Amniotic epithelial cell (primary cell): ENCODE results near the gene UBE2A.

Experiments
- DNase-seq: peaks from one replicate; pipeline ENCODE4 v3.0.0-alpha.2; 2010; ENCODE audit warnings: low read depth

UBE2A gene

DNA sequence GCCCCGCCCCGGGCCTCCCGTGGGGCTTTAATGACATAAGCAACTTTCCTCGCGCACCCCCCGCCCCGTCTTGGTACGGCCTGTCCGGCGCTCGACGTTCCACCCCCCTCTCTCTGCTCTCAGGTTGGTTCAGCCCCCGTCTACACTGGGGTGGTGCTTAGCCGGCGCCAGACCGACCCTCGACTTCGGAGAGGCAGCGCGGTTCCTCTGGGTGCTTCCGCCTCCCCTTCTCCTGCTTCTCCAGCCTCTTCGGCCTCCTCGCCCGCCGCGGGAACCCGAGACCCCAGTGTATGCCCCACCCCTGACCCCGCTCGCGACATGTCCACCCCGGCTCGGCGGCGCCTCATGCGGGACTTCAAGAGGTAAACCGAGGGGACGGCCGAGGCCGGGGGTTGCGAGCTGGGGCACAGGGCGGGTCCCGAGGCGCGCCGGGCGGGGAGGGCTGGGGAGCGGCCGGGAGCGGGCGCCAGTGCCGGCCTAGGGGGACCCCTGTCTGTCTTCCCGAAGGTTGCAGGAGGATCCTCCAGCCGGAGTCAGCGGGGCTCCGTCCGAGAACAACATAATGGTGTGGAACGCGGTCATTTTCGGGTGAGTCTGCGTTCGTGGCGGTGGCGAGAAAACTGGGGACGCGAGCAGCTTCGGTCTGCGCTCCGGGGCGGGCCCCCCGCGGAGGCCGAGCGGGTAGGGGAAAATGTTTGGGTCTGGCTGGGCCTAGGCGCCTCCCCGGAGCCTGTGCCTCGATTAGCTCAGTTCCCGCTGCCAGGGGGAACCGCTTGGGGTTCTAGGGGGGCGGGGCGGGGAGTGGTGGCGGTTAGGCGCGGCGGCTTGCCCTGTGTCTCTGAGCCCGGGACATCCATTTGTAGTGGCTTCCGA, at the start of gene UBE2A:
Gene UBE2A, plus strand, starts transcription at position 170 of the 873 bp plus-strand sequence. Its CDS starts 149 bp downstream, at position 319.
- peak; percentile 88 for DNase-seq

GRCh38 chrX:119529345-119530276, 44.8 kb upstream of the UBE2A start:
- no peak for DNase-seq

- DNase-seq: no peak
These were observed 36.9 kb upstream of the UBE2A start for GRCh38 chrX:119537487-119537886.

GRCh38 chrX:119539872-119540271, 34.5 kb upstream of the UBE2A start:
- DNase-seq: no peak

DNA sequence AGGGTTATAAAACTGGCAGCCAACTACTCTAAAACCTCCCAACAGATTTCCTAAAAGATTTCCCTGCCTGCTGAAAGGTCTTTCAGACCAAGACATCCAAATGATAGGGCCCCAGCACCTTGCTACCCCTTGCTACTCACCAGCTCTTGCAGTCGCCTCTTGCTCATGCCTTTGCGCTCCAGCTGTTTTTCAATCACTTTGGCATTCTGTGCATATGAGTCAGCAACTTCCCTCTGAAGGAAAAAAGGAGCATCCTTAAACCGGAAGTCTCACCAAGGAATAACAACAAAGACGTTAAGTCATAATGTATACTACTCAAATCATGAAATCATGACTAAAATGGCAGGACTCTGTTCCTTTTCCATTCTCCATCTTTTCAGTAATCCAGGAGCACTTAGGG, 33.2 kb upstream of the UBE2A start:
- peak; percentile 80 for DNase-seq

DNA sequence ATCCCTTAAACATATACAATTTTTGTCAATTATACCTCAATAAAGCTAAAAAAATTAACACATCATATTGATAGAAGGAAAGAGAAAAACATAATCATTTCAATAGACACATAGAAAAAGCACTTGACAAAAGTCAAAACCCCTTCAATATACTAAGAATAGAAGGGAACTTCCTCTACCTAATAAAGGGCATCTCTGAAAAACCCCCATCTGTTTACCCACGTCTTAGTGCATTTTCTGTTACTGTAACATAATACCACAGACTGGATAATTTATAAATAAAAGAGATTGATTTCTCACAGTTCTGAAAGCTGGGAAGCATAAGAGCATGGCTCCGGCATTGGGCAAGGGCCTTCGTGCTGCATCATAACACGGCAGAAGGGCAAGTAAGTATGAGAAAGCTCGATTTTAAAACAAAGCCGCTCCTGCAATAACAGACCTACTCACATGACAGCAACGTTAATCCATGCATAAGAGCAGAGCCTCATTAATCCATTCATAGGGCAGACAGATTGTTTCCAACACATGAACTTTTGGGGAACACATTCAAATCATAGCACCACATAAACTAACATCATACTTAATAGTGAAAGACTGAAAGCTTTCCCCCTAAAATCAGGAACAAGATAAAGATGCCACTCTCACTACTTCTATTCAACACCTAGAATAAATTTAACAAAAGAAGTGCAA, 24.9 kb upstream of the UBE2A start:
- no peak for DNase-seq

GRCh38 chrX:119552508-119552907, 21.9 kb upstream of the UBE2A start:
- peak; percentile 85 for DNase-seq

- DNase-seq: peak; percentile 93
These were observed 9.2 kb upstream of the UBE2A start, which contains the start of gene STEEP1 for GRCh38 chrX:119565107-119565663. STEEP1 (minus strand) TSS chrX:119565409; CDS start chrX:119565355, 54 bp downstream.

DNA sequence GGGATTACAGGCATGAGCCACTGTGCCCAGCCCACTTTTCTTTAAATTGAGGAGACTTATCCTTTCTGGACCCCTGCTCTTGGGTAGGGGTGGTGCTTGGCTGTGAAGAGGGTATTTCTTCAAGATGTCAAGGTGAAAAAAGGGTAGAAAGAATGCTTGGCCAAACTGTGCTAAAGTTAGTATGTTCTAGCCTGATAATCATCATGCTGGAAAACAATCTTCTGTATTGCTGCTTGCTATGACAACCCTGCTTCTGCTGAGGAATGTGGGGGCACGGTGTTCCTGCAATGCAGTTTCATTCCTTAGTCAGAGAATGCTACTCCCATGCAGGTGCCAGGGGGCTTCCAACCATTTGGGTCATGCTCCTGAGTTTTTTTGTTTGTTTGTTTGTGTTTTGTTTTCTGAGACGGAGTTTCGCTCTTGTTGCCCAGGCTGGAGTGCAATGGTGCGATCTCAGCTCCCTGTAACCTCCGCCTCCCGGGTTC, 4.0 kb upstream of the UBE2A start:
- DNase-seq: no peak

DNA sequence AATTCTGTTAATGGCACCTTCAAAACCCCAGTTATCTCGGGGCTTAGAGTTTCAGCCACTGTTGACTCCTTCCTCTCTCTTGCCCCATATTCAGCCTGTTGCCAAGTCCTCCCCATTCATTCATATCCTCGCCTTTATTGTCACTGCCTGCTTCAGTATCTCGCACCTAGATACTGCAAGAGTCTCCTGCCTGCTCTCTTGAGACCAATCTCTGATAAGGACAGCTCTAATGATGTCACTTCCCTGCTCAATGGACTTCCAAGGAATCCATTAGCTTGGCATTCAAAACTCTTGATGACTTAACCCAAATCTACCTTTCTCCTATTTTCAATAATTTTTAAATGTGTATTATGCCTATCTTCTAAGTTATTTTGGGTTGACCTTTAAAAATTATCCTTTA, 1.1 kb upstream of the UBE2A start:
- DNase-seq: no peak

DNA sequence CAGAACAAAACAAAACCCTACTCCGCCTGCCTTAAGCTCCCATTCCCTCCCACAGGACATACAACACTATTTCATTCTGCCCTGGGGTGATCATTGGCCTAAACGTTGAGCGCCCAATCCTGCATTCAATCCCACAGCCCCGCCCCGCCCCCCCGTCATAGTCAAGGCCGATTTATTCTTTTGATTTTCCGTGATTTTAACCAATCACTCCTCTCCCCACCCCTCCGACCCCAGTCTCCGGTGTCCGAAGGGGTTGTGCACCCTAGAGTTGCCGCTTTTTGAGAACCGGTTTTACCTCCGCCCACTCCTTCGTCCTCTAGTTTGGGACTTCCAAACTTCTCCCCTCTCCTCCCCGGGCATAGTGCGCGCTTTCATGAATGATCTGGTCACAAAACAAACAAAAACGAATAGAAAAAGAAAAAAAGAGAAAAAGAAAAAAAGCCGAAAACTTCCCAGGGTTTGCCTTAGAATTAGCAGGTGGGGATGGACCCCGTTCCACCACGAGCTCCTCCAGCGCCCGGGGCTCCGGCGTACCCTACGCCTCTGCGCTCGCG, 446 bp upstream of the UBE2A start:
- DNase-seq: peak; percentile 48

DNA sequence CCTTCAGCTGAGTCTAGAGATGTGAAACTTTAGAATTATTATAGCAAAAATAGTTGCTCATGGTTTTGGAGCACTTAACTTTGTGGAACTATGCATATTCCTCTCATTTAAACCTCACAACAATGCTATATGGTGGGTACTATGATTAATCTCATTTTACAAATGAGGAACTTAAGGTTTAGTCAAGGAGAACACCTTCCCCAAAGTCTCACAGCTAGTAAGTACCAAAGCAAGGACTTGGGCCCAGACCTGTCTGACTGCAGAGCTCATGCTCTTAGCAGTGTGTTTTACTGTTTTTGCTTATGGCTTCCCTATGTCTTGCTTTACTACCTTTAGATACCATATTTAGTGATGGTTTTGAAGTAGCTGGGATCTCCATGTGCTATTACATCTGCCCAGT, 5.1 kb downstream of the UBE2A start:
- DNase-seq: no peak

DNA sequence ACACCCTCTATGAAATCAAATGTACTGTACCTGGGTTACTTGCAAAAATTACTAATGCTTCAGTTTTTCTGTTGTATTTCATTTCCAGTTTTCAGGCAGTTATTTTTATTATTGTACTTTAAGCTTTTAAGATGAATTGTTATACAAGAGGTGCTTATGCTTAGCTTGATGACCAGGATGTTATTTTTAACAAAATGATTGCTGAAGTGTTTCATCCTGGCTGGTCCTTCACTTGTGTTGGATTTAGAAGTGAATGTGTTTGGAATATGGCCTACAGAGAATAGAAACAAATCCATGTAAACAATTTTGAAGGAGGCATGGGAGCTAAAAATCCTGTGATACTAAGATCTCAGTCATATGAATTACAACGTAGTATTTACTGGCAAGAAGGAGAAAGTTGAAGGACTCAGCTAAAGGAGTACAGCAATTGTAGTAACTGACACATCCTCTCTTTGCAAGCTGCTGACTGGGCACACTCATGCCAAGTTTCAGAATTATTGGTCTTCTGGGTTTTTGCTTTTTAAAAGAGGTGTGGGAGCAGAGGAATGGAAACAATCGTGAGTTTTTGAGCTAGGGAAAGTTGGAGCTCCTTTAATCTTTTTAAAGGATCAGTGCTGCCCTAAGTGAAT, 9.2 kb downstream of the UBE2A start:
- DNase-seq: no peak

GRCh38 chrX:119589810-119590209, 15.4 kb downstream of the UBE2A start:
- DNase-seq: no peak

GRCh38 chrX:119602701-119603255, 28.4 kb downstream of the UBE2A start:
- DNase-seq: no peak

GRCh38 chrX:119604766-119605463, 30.6 kb downstream of the UBE2A start:
- no peak for DNase-seq

- no peak for DNase-seq
These were observed 31.3 kb downstream of the UBE2A start for GRCh38 chrX:119605464-119606279.

- peak; percentile 80 for DNase-seq
These were observed 32.1 kb downstream of the UBE2A start, which contains the start of gene NKRF for GRCh38 chrX:119606280-119607017. NKRF (minus strand) TSS chrX:119606424.
